Coronary artery (tissue), 2 donors: Measurements from ENCODE around the gene BICD2.
A peak's percentile ranks its signal among the peaks of the same experiment; 100 is the strongest.

Source experiments
- DNase-seq: peaks from one replicate; pipeline ENCODE4 v3.0.0-alpha.2; 2017; ENCODE audit warnings: low spot score
- H3K27ac ChIP-seq, 2 donors: fragments of 200-600 bp; sonication (generic); one replicate each; pipeline ENCODE4 v1.5.1; 2016 to 2019
- H3K4me3 ChIP-seq: fragments of 200-600 bp; sonication (generic); 2 replicates; pipeline ENCODE4 v1.5.1; 2016; ENCODE audit warnings: mild to moderate bottlenecking, moderate library complexity
- TF ChIP-seq, protein P1 (sequence below): fragments of 200-600 bp; sonication (generic); IDR thresholded peaks from one replicate; pipeline ENCODE4 v1.5.1; 2019; ENCODE audit warnings: antibody characterized with exemption

BICD2 gene

DNA sequence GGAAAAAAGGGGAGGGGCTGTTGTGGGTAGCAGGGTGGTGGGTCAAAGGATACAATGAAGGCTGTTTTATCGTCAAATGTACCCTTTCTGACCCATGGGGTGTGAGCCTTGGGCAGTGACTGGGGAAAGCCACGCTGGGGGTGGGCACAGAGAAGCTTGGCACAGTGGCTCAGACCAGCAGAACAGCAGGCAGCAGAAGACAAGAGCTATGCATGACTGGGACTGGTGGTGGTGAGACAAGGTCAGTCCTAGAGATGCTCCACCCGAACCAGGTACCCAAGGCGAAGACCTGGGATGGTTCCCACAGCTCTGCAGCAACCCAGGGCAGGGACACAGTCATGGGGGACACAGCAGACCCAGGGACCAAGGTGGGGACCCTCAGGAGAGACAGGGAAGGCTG lies 38.3 kb downstream of the BICD2 start:
- H3K27ac ChIP-seq, result no peak overlapping the region
- no peak for DNase-seq
- no peak overlapping the region for H3K4me3 ChIP-seq
- TF ChIP-seq, protein P1, sequence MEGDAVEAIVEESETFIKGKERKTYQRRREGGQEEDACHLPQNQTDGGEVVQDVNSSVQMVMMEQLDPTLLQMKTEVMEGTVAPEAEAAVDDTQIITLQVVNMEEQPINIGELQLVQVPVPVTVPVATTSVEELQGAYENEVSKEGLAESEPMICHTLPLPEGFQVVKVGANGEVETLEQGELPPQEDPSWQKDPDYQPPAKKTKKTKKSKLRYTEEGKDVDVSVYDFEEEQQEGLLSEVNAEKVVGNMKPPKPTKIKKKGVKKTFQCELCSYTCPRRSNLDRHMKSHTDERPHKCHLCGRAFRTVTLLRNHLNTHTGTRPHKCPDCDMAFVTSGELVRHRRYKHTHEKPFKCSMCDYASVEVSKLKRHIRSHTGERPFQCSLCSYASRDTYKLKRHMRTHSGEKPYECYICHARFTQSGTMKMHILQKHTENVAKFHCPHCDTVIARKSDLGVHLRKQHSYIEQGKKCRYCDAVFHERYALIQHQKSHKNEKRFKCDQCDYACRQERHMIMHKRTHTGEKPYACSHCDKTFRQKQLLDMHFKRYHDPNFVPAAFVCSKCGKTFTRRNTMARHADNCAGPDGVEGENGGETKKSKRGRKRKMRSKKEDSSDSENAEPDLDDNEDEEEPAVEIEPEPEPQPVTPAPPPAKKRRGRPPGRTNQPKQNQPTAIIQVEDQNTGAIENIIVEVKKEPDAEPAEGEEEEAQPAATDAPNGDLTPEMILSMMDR, result no peak

DNA sequence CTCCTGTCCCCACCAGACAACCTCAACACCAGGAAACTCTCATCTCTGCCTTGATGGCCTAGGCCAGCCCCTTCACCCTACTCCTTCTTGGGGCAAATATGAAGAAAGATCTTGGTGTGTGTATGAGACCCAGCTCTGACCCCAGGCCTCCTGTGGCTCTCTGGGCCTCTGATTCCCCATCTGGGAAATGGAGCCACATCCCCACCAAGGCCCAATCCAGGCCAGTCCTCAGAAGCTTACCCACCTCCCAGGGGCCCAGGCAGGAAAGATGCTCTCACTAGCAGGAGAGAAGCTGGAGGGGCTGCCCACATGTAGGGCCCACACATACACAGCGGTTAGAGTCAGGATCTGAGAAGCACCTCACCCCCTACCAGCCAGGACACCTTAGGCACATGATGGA lies 38.9 kb downstream of the BICD2 start:
- Histone ChIP-seq H3K4me3 (no peak overlapping the region), H3K27ac (no peak overlapping the region)
- DNase-seq, result no peak
- TF ChIP-seq, protein P1, result no peak

DNA sequence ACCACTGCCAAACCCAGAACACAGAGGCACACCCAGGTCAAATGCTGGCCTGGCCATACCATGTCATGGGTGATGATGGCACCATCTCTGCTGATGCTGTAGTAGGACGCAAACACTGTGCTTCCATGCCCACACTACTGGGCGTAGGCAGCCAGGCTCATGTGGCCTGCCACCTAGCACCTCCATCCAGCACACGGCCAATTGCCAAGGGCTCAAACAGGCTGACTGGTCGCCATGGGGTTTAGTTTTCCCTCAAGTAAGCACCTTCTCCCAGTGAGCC lies 39.4 kb downstream of the BICD2 start:
- no peak for DNase-seq
- TF ChIP-seq, protein P1, result no peak
- no peak overlapping the region for H3K27ac ChIP-seq
- H3K4me3 ChIP-seq, result no peak overlapping the region

DNA sequence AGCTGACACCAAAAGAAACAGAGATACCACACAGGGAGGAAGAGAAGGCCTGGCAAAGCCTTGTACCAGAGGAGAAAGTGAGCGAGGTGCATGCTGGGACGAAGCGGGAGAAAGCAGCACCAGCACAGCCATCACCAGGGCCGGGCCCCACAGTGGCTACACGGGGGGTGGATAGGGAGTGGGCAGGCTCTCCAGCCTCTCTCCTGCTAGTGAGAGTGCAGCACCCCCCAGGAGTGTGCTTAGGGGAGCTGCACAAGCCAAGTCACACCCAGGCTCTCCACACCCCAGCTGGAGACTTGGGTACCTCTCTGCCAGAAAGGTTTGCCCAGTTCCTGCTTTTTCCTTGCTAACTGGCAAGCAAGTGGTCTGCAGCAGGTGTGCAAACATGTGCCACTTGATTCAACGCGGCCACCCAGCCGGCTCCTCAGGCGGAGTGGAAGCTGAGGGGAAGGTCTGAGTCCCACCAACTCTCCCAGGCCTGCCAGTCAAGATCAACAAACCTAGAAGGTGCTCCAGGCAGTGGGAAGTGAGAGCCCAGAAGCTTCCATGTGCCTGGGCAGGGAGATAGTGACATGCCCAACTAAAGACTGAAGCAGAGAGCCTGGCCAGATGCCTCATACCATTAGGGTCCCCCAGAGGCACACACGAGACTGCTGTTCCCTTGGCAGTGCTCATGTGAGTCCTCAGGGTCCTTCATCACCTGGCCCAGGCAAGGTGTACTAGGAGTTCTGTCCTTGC lies 39.9 kb downstream of the BICD2 start:
- no peak overlapping the region for H3K4me3 ChIP-seq
- DNase-seq, result peak; percentile 57
- no peak overlapping the region for H3K27ac ChIP-seq
- TF ChIP-seq, protein P1, result no peak

DNA sequence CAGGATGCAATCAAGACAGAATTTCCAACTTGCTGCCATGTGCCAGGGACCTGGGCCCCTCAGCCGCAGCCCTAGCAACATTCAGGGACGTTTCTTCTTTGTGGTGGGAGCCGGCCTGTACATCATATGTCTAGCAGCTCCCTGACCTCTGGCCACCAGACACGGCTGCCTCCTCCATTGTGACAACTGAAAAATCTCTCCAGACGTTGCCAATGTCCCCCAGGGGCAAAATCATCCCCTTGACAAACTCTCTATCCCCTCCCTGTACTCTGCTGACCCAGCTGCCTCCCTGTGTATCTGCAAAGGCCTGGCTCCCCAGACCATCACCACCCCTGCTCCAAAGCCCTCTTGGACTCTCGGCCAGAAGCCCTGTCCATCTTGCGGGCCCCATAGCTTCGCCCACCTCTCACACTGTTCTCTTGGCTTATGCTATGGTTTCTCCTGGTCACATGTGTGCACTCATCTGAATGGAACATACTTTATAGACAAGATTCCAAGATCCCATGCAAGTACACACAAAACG lies 40.8 kb downstream of the BICD2 start:
- no peak for DNase-seq
- H3K27ac ChIP-seq, result no peak overlapping the region
- no peak overlapping the region for H3K4me3 ChIP-seq
- TF ChIP-seq, protein P1, result no peak

DNA sequence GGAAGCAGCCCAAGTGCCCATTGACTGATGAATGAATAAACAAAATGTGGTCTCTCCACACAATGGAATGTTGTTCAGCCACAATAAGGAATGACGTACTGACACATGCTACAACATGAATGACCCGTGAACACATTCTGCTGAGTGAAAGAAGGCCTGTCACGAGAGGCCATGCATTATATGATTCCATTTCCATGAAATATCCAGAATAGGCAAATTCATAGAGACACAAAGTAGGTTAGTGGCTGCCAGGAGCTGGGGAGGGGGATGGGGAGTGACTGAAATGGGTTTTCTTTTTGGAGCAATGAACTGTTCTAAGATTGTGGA lies 41.4 kb downstream of the BICD2 start:
- no peak overlapping the region for H3K27ac ChIP-seq
- DNase-seq, result no peak
- TF ChIP-seq, protein P1, result no peak
- H3K4me3 ChIP-seq, result no peak overlapping the region

DNA sequence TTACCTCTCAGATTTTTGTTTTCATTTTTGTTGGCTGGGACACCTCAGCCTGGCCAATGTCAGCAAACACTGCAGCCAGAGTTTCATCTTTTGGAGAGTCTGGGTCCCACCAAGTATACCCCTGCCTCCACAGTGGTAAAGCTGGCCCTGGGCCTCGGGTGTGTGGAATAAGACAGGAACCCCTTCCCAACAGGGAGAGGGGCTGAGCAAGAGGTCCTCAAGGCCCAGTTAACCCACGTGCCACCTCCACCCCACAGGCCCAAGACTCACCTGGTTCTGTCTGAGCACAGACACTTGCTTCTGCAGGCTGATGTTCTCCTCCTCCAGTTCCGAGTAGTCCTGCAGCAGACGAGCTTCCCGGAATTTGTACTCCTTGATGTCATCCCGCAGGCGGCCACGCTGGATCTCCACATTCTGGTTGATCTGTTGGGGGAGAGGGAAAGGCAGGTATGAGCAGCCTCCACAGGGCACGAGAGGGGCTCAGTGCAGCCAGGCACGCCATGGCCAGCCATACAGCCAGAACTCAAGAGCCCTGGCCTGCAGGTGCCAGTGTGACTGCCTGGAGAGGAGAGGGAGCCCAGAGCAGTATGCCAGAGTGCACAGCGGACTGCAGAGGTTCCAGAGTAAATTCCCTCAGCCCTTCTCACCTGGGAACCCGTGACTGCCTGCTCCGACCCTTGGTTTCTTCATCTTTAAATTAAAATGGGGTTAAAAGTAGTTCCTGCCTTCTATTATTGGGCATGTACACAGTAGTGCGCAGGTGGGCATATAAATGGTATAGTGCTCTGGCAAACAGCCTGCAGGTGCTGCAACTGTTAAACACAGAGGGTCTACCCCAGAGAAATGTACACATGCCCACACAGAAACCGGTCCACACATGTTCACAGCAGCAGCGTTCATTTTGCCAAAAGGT lies 42.0 kb downstream of the BICD2 start:
- no peak overlapping the region for H3K4me3 ChIP-seq
- no peak for DNase-seq
- H3K27ac ChIP-seq, result no peak overlapping the region
- TF ChIP-seq, protein P1, result no peak
